Smooth muscle cell (in vitro differentiated cells): ENCODE measurements around the gene MAEA. TPM values are rescaled to one million over a fixed set of nuclear protein-coding genes. Genes with fewer than 3 reads are reported as not detected.

Experiments
- DNase-seq: peaks from one replicate; lab custom pipeline; 2025; ENCODE audit not compliant: unreplicated experiment; lab: John Stamatoyannopoulos, UW
- H2AFZ ChIP-seq: fragments of 200-600 bp; sonication (generic); 2 replicates; pipeline ENCODE4 v1.6.0; 2016; ENCODE audit warnings: antibody characterized with exemption, low read depth, mild to moderate bottlenecking
- H3F3A ChIP-seq: fragments of 200-600 bp; sonication (generic); 2 replicates; pipeline ENCODE4 v1.6.0; 2017; ENCODE audit warnings: antibody characterized with exemption, low read depth
- H3K27ac ChIP-seq: fragments of 200-600 bp; sonication (generic); 2 replicates; pipeline ENCODE4 v1.5.1; 2016; ENCODE audit warnings: low read depth, mild to moderate bottlenecking
- H3K27me3 ChIP-seq: fragments of 200-600 bp; sonication (generic); 2 replicates; pipeline ENCODE4 v1.6.1; 2016; ENCODE audit warnings: low read depth, mild to moderate bottlenecking
- H3K36me3 ChIP-seq: fragments of 200-600 bp; sonication (generic); 2 replicates; pipeline ENCODE4 v1.5.1; 2016; ENCODE audit warnings: low read depth
- H3K4me1 ChIP-seq: fragments of 200-600 bp; sonication (generic); 2 replicates; pipeline ENCODE4 v1.5.1; 2016; ENCODE audit warnings: low read depth
- H3K4me2 ChIP-seq: fragments of 200-600 bp; sonication (generic); 2 replicates; pipeline ENCODE4 v1.6.0; 2016; ENCODE audit warnings: mild to moderate bottlenecking
- H3K4me3 ChIP-seq: fragments of 200-600 bp; sonication (generic); 2 replicates; pipeline ENCODE4 v1.5.1; 2016; ENCODE audit warnings: mild to moderate bottlenecking
- H3K79me2 ChIP-seq: fragments of 200-600 bp; sonication (generic); 2 replicates; pipeline ENCODE4 v1.6.0; 2016; ENCODE audit warnings: low read depth, mild to moderate bottlenecking
- H3K9ac ChIP-seq: fragments of 200-600 bp; sonication (generic); 2 replicates; pipeline ENCODE4 v1.6.0; 2016; ENCODE audit warnings: low read depth
- H3K9me3 ChIP-seq: fragments of 200-600 bp; sonication (generic); replicated peaks from 2 replicates; pipeline ENCODE4 v1.5.1; 2016; ENCODE audit warnings: low read depth
- H4K20me1 ChIP-seq: fragments of 200-600 bp; sonication (generic); 2 replicates; pipeline ENCODE4 v1.6.0; 2016; ENCODE audit warnings: low read depth
- WGBS: methylation state at CpG from one replicate; pipeline ENCODE4 v1.1.7; 2016; ENCODE audit warnings: low lambda C conversion rate; 5-methylcytosine and 5-hydroxymethylcytosine counted together
- polyA plus RNA-seq: library from polyadenylated mRNA; unstranded; fragments of >200 nt; fragmentation: Nextera tagmentation; extraction: Ambion mirVana; gene quantifications from 2 replicates; pipeline ENCODE4 v1.2.1, GENCODE V29; 2016
- total RNA-seq: library from RNA; depleted of rRNA; stranded (reverse); fragments of >200 nt; gene quantifications from 2 replicates; pipeline ENCODE4 v1.2.3, GENCODE V29; 2014
- TF ChIP-seq, protein P1 (sequence below): fragments of 200-600 bp; sonication (generic); IDR thresholded peaks from 2 replicates; pipeline ENCODE4 v1.5.1; 2017; ENCODE audit warnings: borderline replicate concordance, mild to moderate bottlenecking, antibody characterized with exemption; ENCODE audit not compliant: insufficient read depth, poor library complexity, severe bottlenecking

The MAEA gene
- total and polyA plus RNA-seq, 2 experiments from 2014 or later: 48.0 to 48.2 TPM

DNA sequence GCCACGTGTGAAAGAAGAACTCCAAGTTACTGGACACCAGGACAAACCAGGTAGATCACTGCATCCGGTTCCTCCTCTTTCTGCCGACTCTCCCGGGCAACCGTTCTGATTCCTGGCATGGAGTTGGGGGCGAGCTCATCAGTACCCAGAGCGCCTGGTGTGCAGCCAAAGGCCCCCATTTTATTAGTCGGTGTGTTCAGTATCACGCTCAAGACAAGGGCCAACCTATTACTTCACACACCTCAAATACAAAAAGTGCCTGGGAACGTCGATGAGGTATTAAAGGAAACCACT is 38.0 kb upstream of the MAEA start:
- H4K20me1 ChIP-seq: peaks cover 8% of the 10 kb centered on the region
- H3K79me2 ChIP-seq: peaks cover 17% of the 10 kb centered on the region
- no peaks in the 10 kb centered on the region for H3K27me3 ChIP-seq
- no peaks in the 10 kb centered on the region for H3F3A ChIP-seq
- no peak for DNase-seq
- H3K4me3 ChIP-seq: no peak overlapping the region
- TF ChIP-seq, protein P1, sequence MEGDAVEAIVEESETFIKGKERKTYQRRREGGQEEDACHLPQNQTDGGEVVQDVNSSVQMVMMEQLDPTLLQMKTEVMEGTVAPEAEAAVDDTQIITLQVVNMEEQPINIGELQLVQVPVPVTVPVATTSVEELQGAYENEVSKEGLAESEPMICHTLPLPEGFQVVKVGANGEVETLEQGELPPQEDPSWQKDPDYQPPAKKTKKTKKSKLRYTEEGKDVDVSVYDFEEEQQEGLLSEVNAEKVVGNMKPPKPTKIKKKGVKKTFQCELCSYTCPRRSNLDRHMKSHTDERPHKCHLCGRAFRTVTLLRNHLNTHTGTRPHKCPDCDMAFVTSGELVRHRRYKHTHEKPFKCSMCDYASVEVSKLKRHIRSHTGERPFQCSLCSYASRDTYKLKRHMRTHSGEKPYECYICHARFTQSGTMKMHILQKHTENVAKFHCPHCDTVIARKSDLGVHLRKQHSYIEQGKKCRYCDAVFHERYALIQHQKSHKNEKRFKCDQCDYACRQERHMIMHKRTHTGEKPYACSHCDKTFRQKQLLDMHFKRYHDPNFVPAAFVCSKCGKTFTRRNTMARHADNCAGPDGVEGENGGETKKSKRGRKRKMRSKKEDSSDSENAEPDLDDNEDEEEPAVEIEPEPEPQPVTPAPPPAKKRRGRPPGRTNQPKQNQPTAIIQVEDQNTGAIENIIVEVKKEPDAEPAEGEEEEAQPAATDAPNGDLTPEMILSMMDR: no peak
- 97% methylated on average over 11 of the region's 11 CpGs for WGBS
- H3K27ac ChIP-seq: no peak overlapping the region
- no peak overlapping the region for H3K9ac ChIP-seq
- peaks cover 3% of the 10 kb centered on the region for H3K9me3 ChIP-seq
- no peak overlapping the region for H3K4me2 ChIP-seq
- H2AFZ ChIP-seq: no peak overlapping the region
- H3K36me3 ChIP-seq: no peaks in the 10 kb centered on the region
- H3K4me1 ChIP-seq: peaks cover 11% of the 10 kb centered on the region

DNA sequence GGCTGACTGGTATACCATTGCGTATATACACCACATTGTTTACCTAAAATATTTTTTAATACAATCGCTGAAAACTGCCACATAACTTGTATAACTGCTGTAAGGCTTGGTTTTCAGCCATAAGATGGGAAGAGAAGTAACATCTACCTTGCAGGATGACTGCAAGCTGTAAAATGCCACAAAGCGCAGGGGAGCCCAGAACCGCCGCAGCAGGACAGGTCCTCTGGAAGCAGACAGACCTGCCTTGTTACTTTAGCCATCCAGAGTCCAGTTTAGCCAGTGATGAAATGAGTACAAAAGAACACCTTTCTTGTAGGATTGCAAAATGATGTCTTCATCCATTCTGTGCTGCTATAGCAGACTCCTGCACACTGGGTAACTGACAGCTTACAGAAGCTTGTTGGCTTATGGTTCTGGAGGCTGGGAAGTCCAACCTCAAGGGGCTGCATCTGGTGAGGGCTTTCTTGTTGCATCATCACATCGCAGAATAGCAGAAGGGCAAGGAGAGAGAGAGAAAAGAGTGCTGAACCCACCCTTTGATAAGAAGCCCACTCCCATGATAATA is 36.7 kb upstream of the MAEA start:
- TF ChIP-seq, protein P1: no peak
- over 99% methylated on average over 6 of the region's 6 CpGs for WGBS
- Histone ChIP-seq H3K9me3 (peaks cover 3% of the 10 kb centered on the region), H3K36me3 (no peaks in the 10 kb centered on the region), H3K4me1 (peaks cover 4% of the 10 kb centered on the region), H2AFZ (no peak overlapping the region), H3K27me3 (no peaks in the 10 kb centered on the region), H3F3A (no peaks in the 10 kb centered on the region), H3K9ac (no peak overlapping the region), H3K4me3 (no peak overlapping the region), H3K4me2 (no peak overlapping the region), H3K27ac (no peak overlapping the region), H4K20me1 (no peaks in the 10 kb centered on the region), H3K79me2 (peaks cover 4% of the 10 kb centered on the region)
- DNase-seq: no peak

DNA sequence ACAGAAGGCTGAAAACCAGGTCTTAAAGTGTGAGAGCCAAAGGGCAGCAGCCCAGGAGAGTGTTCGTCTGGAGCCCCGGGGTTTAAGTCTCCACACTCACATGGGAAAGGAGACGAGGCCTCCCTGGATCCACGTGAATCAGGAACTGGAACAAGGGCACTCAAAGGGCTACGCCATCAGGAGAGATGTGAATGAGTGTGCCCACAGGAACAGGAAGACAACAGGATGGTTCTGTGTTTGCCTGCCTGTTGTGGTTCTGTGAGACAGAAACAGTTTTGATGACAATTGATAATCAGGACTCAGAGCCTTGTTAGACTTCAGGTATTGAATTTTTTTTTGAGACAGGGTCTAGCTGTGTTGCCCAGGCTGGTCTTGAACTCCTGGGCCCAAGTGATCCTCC is 35.9 kb upstream of the MAEA start:
- peaks cover 3% of the 10 kb centered on the region for H3K9me3 ChIP-seq
- no peak for DNase-seq
- 95% methylated on average over 5 of the region's 5 CpGs for WGBS

DNA sequence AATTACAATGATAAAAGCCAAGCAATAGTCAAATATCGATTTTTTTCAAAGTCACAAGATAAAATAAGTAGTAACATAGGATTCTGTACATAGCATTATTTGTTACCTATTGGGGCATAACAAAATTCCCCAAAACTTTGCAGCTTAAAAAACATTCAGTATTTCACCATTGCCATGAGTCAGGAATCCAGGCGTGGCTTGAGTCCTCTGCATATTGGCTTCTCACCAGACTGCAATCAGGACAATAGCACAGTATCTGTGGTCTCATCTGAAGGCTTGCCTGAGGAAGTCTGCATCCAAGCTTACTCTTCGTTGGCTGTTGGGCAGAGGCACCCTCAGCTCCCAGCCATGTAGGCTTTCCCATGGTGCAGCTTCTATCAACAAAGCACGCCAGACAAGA is 34.5 kb upstream of the MAEA start:
- Histone ChIP-seq H3F3A (no peaks in the 10 kb centered on the region), H3K4me3 (no peak overlapping the region), H3K79me2 (peaks cover 1% of the 10 kb centered on the region), H2AFZ (no peak overlapping the region), H3K27me3 (no peaks in the 10 kb centered on the region), H3K36me3 (no peaks in the 10 kb centered on the region), H4K20me1 (no peaks in the 10 kb centered on the region), H3K4me1 (no peaks in the 10 kb centered on the region), H3K4me2 (no peak overlapping the region), H3K9me3 (peaks cover 3% of the 10 kb centered on the region), H3K27ac (no peak overlapping the region), H3K9ac (no peak overlapping the region)
- TF ChIP-seq, protein P1: no peak
- 94% methylated on average over 4 of the region's 4 CpGs for WGBS
- no peak for DNase-seq

More for the DNA sequence above, 35.9 kb upstream of the MAEA start:
- H3K9ac ChIP-seq: no peak overlapping the region
- H3K4me1 ChIP-seq: peaks cover 4% of the 10 kb centered on the region
- H3K27me3 ChIP-seq: no peaks in the 10 kb centered on the region
- no peak overlapping the region for H3K27ac ChIP-seq
- peaks cover 3% of the 10 kb centered on the region for H3K79me2 ChIP-seq
- no peaks in the 10 kb centered on the region for H4K20me1 ChIP-seq
- no peak overlapping the region for H3K4me2 ChIP-seq
- TF ChIP-seq, protein P1: no peak
- no peak overlapping the region for H2AFZ ChIP-seq
- H3K4me3 ChIP-seq: no peak overlapping the region
- no peaks in the 10 kb centered on the region for H3K36me3 ChIP-seq
- H3F3A ChIP-seq: no peaks in the 10 kb centered on the region
